ENCODE measurements around the gene EPB41L3. TPM values are rescaled to one million over a fixed set of nuclear protein-coding genes. Genes with fewer than 3 reads are reported as not detected.
"Not testable (repeated sequence)": the region's sequence is repeated elsewhere in the genome, so short reads cannot be mapped to it uniquely, and the experiment has no call there.

Gene EPB41L3
- total RNA-seq, 4 donors from 2014 or later: 27.3 to 40.4 (median 34.6) TPM

GRCh38 chr18:5490753-5491480, 52.9 kb downstream of the EPB41L3 start:
- no peaks in the 10 kb centered on the region for H3K4me1 ChIP-seq
- no peak for DNase-seq
- H3K27ac ChIP-seq: no peak overlapping the region
- no peaks in the 10 kb centered on the region for H3K27me3 ChIP-seq
- H3K9me3 ChIP-seq: no peaks in the 10 kb centered on the region
- H3K4me3 ChIP-seq (replicated peaks in 1 of 3): no peak overlapping the region
- no peak for TF ChIP-seq POLR2A (IDR thresholded peaks at IDR 0.05)
- TF ChIP-seq, protein P1, sequence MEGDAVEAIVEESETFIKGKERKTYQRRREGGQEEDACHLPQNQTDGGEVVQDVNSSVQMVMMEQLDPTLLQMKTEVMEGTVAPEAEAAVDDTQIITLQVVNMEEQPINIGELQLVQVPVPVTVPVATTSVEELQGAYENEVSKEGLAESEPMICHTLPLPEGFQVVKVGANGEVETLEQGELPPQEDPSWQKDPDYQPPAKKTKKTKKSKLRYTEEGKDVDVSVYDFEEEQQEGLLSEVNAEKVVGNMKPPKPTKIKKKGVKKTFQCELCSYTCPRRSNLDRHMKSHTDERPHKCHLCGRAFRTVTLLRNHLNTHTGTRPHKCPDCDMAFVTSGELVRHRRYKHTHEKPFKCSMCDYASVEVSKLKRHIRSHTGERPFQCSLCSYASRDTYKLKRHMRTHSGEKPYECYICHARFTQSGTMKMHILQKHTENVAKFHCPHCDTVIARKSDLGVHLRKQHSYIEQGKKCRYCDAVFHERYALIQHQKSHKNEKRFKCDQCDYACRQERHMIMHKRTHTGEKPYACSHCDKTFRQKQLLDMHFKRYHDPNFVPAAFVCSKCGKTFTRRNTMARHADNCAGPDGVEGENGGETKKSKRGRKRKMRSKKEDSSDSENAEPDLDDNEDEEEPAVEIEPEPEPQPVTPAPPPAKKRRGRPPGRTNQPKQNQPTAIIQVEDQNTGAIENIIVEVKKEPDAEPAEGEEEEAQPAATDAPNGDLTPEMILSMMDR (IDR thresholded peaks at IDR 0.05): no peak
- no peaks in the 10 kb centered on the region for H3K36me3 ChIP-seq
- WGBS, 2 donors: 80 to 91% methylated on average over 5 of the region's 5 CpGs
- intact Hi-C loops (cut with DNase I): no loop called here

DNA sequence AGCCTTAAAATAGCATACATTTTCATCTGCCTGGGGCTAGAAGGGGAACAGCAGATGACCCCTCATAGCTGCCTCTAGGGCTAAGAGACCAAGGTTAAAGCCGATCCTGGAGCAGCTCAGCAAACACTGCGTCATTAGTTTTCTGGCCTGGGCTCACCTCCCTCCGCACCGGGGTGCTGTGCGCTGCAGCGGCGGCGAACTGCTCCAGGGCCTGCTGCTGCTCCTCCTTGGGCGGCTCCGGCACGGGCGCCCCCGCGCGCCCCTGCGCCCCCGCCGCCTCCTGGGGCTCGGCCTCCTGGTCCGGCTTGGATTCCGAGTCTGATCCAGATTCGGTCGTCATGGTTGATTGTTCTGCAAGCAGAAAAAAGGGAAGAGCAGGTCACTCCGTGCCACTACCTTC, 55.0 kb downstream of the EPB41L3 start:
- DNase-seq: no peak
- no peak for TF ChIP-seq POLR2A (IDR thresholded peaks at IDR 0.05)
- TF ChIP-seq, protein P1 (IDR thresholded peaks at IDR 0.05): no peak
- Histone ChIP-seq H3K27ac (no peak overlapping the region), H3K9me3 (no peaks in the 10 kb centered on the region), H3K36me3 (no peaks in the 10 kb centered on the region), H3K27me3 (no peaks in the 10 kb centered on the region), H3K4me1 (no peaks in the 10 kb centered on the region), H3K4me3 (replicated peaks in 1 of 3) (no peak overlapping the region)
- intact Hi-C loops (cut with DNase I): no loop called here
- 39 to 57% methylated on average over 5 to 17 of the region's 24 CpGs for WGBS, 2 donors

- H3K27me3 ChIP-seq; H3K36me3 ChIP-seq; H3K4me3 ChIP-seq (replicated peaks in 1 of 3); H3K27ac ChIP-seq; H3K4me1 ChIP-seq; intact Hi-C loops (cut with DNase I); DNase-seq; H3K9me3 ChIP-seq: not testable (repeated sequence)
- 94 to 97% methylated on average over 4 of the region's 4 CpGs for WGBS, 2 donors
Observed at GRCh38 chr18:5488044-5488443, 55.8 kb downstream of the EPB41L3 start.

DNA sequence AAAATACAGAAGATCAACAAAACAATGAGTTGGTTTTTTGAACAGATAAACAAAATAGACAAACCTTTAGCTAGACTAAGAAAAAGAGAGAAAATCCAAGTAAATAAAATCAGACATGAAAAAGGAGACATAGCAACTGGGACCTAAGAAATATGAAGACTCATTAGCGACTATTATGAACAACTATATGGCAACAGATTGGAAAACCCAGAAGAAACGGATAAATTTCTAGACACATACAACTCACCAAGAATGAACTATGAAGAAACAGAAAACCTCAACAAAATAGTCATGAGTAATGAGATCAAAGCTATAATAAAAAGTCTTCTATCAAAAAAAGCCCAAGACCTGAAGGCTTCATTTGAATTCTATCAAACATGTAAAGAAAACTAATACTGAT, 59.3 kb downstream of the EPB41L3 start:
- intact Hi-C loops (cut with DNase I): no loop called here
- H3K9me3 ChIP-seq: no peaks in the 10 kb centered on the region
- DNase-seq: no peak
- H3K27ac ChIP-seq: no peak overlapping the region
- TF ChIP-seq, protein P1 (IDR thresholded peaks at IDR 0.05): no peak
- no peak for TF ChIP-seq POLR2A (IDR thresholded peaks at IDR 0.05)
- WGBS, 2 donors: 90 to 97% methylated on average over 2 of the region's 2 CpGs
- no peaks in the 10 kb centered on the region for H3K4me1 ChIP-seq
- H3K36me3 ChIP-seq: no peaks in the 10 kb centered on the region
- no peak overlapping the region for H3K4me3 ChIP-seq (replicated peaks in 1 of 3)
- no peaks in the 10 kb centered on the region for H3K27me3 ChIP-seq

DNA sequence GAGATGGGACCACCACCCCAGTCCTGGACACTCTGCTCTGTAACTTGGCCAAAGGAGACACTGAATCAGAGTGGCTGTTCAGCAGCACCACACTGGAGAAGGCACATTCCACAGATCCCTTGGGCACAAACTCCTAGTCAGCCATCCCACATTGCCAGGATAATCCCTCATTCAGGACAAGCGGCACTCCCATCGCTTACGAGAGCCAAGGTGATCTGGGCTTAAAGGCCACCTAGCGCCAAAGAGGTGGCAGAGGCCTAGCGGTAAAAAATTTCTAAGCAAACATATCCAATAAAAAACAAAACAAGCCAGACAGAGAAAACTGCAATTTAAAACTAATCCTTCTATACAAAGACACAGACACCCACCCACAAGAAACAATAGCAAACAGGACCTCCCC, 62.2 kb downstream of the EPB41L3 start:
- WGBS, 2 donors: 99 to 100% methylated on average over 5 of the region's 5 CpGs

More for the DNA sequence above, 62.2 kb downstream of the EPB41L3 start:
- Histone ChIP-seq H3K9me3 (no peaks in the 10 kb centered on the region), H3K36me3 (no peaks in the 10 kb centered on the region), H3K27me3 (no peaks in the 10 kb centered on the region), H3K27ac (no peak overlapping the region), H3K4me3 (replicated peaks in 1 of 3) (no peak overlapping the region), H3K4me1 (peaks cover 0 to 2% of the 10 kb centered on the region in 2 donors)
- TF ChIP-seq, protein P1 (IDR thresholded peaks at IDR 0.05): no peak
- TF ChIP-seq POLR2A (IDR thresholded peaks at IDR 0.05): no peak
- intact Hi-C loops (cut with DNase I): no loop called here
- DNase-seq: no peak

Data from thyroid gland (tissue), 4 donors.